GM13977 (cell line): ENCODE measurements around the gene GRIK4.

Experiments used
- DNase-seq: peaks from one replicate; pipeline ENCODE4 v3.0.0; 2012; ENCODE audit warnings: low spot score
- CTCF ChIP-seq: IDR thresholded peaks from 2 replicates; pipeline ENCODE4 v1.5.1; 2012; ENCODE audit warnings: mild to moderate bottlenecking, control low read depth; ENCODE audit not compliant: insufficient read depth; ENCODE audit errors: extremely low read depth, missing control alignments
- in situ Hi-C: fragments of 300-500 bp; cut with MboI; formaldehyde crosslinking; loops from one replicate; pipeline ENCODE4 v1.12.0; 2022; ENCODE audit warnings: low sequenced_read_pairs, low pct_unique_long_range_greater_than_20kb, mixed read lengths, inconsistent platforms; ENCODE audit not compliant: unreplicated experiment

Gene GRIK4

GRCh38 chr11:120994091-120994859, 482.7 kb downstream of the GRIK4 start:
- in situ Hi-C loops: no loop called here
- DNase-seq: no peak
- TF ChIP-seq CTCF: no peak

DNA sequence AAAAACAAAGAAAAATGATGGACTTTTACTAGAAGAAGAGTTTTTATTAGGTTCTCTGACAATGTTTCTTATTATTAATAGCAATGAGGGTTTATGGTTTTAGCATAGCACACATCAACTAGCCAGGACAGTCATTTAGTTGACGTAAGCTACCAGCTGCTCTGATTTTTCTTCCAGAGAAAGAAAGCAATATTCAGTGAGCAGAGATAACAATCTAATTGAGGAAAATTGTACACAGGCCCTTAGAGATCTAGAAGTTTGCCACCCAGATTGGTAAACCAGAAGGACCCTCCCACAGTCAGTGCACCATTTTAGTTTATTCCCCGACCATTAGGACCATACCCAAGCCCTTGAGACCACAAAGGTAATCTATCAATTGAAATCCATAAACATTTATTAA, 483.6 kb downstream of the GRIK4 start:
- TF ChIP-seq CTCF: no peak
- DNase-seq: no peak
- in situ Hi-C loops: no loop called here

DNA sequence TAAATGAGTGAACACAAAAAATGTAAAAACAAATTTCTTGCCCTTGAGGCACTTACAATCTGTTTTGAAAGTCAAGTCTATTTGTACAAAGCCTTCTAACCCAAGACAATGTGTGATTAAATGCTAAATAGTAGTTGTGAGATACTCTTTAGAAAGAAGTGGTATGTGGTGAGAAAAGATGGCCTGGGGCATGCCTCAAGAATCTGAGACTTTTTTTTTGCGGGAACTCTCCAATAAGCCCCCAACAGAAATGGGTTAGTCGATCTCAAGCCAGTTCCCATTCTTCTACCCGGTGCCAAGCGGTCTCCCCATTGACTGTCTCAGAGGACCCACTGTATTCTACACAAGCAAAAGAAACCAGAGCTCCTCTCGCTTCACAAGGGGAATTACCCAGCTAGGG, 485.4 kb downstream of the GRIK4 start:
- TF ChIP-seq CTCF: no peak
- DNase-seq: no peak
- in situ Hi-C loops: no loop called here

DNA sequence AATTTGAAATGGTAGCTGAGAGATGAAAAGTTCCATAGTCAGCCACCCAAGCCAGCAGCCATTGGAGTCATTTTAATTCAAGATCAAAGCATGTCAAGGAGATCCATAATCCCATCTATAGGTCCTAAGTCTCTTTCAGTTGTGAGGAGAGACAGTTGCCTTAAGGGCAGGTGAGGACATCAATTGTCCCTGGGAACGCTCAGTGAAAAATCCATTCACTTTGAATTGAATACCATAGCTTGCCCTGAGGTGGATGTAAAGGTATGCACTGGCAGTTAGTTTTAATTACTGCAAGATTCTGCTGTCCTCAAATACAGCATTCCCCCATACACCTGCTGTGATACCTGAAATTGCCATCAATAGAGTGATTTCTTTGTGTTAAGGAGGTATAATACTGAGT, 487.0 kb downstream of the GRIK4 start:
- TF ChIP-seq CTCF: no peak
- in situ Hi-C loops: no loop called here
- no peak for DNase-seq

DNA sequence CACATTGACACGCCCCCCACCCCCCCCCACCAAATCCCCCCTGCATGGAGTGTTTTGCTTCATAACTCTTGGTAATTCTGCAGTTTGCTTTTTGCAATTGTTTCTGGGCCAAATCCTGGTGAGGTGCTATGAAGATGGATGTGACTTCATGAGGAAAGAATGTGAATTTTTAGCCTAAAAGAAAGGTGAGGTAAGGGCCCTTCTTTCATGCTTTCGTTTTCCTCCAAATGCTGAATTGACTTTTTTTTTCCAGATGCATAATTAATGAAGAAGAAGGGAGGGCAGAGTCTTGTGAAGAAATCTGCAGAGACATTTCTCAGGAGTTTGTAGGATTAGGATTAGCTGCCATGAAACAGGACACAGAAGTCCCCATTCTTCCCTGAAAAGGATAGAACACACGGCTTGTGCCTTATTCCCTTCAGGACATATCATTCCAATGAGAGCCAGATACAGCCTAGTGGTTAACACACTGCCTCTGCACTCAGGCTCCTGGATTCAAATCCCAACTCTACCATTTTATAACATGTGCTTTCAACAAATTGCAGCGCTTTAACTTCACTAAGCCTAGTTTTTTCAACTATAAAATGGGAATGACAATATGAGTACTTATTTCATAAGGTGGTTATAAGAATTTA, 492.8 kb downstream of the GRIK4 start:
- no peak for DNase-seq
- no peak for TF ChIP-seq CTCF
- in situ Hi-C loops: no loop called here

DNA sequence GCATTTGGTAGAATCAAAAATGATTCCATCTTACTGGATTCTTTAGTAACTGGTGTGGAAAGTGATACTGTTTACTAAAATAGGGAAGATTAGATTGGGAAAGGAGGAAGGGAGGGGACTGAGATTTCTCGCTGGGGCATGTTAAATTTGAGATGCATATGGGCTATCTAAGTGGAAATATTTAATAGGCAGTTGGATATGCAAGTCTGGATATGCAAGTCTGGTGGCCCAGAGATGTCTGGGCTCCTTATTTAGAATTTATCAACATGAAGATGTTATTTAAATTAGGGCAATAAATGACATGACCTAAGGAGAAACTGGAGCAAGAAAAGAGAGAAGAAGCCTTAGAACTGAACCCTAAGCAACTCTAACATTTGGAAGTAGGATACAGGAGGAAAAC, 495.4 kb downstream of the GRIK4 start:
- DNase-seq: no peak
- in situ Hi-C loops: no loop called here
- TF ChIP-seq CTCF: no peak
